Thyroid gland (tissue), 4 donors: ENCODE data around the gene PLCB3.

Experiments
- POLR2A ChIP-seq, 2 donors: fragments of 450-650 bp; IDR thresholded peaks; one replicate each; pipeline ENCODE4 v1.6.1; 2017; ENCODE audit warnings: antibody characterized with exemption in 2 of 2, mild to moderate bottlenecking in 2 of 2, moderate library complexity in 1 of 2
- TF ChIP-seq, protein P1 (sequence below), 6 experiments: fragments of 200-600 bp in 3 of 6; fragments of 450-650 bp in 3 of 6; sonication (generic) in 3 of 6; IDR thresholded peaks; one replicate each; pipeline ENCODE4 v1.5.1; 2016 to 2019; ENCODE audit warnings: antibody characterized with exemption in 6 of 6, mild to moderate bottlenecking in 2 of 6, inconsistent platforms in 1 of 6, moderate library complexity in 1 of 6

DNA sequence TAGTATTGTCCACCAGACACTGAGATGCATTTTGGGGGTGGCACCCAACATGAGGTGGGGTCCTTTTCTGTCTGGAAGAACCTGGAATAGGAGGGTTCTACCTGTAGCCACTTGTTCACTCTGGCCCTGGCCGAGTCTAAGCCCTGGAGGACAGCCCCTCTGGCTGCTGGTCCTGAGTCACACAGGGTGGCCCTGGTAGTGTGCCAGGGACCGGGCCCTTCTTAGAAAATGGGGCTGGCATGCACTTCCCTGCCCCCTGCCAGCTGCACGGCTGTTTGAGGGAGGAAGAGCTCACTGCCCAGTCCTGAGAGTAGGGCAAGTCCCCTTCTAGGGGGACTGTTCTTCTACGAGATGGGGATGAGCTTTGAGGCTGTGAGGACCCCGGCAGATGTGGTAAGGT, 2.2 kb downstream of the PLCB3 start:
- TF ChIP-seq, protein P1, sequence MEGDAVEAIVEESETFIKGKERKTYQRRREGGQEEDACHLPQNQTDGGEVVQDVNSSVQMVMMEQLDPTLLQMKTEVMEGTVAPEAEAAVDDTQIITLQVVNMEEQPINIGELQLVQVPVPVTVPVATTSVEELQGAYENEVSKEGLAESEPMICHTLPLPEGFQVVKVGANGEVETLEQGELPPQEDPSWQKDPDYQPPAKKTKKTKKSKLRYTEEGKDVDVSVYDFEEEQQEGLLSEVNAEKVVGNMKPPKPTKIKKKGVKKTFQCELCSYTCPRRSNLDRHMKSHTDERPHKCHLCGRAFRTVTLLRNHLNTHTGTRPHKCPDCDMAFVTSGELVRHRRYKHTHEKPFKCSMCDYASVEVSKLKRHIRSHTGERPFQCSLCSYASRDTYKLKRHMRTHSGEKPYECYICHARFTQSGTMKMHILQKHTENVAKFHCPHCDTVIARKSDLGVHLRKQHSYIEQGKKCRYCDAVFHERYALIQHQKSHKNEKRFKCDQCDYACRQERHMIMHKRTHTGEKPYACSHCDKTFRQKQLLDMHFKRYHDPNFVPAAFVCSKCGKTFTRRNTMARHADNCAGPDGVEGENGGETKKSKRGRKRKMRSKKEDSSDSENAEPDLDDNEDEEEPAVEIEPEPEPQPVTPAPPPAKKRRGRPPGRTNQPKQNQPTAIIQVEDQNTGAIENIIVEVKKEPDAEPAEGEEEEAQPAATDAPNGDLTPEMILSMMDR (IDR thresholded peaks at IDR 0.05), result no peak
- no peak for TF ChIP-seq POLR2A (IDR thresholded peaks at IDR 0.05)
